HepG2 (cell line): ENCODE results near the gene PRKAR1B. TPM values are rescaled to one million over a fixed set of nuclear protein-coding genes. Genes with fewer than 3 reads are reported as not detected.
A peak's percentile ranks its signal among the peaks of the same experiment; 100 is the strongest.

Experiments
- ATF2 ChIP-seq: sonication (generic); formaldehyde crosslinking; IDR thresholded peaks from 2 replicates; pipeline ENCODE4 v1.4.0; 2020; ENCODE audit warnings: missing genetic modification reagents
- CHD4 ChIP-seq: fragments of 200-600 bp; sonication (generic); IDR thresholded peaks from 2 replicates; pipeline ENCODE4 v1.7.0; 2017; ENCODE audit warnings: mild to moderate bottlenecking, low read length, borderline replicate concordance
- FOXC1 ChIP-seq: sonication (generic); formaldehyde crosslinking; IDR thresholded peaks from 2 replicates; pipeline ENCODE4 v1.8.0; 2022; ENCODE audit warnings: mild to moderate bottlenecking, missing genetic modification reagents, borderline replicate concordance
- FOXP1 ChIP-seq, 2 experiments: fragments of 450-650 bp in 1 of 2; IDR thresholded peaks; 2 replicates each; pipeline ENCODE4 v1.6.1; 2017 to 2018; ENCODE audit warnings: antibody characterized with exemption in 1 of 2
- HNRNPUL1 ChIP-seq: fragments of 200-400 bp; formaldehyde crosslinking; IDR thresholded peaks from 2 replicates; pipeline ENCODE4 v1.6.1; 2017; ENCODE audit warnings: low read depth, mild to moderate bottlenecking, low read length, moderate library complexity
- KDM6A ChIP-seq: IDR thresholded peaks from 2 replicates; pipeline ENCODE4 v1.6.1; 2016; ENCODE audit warnings: low read depth
- MLLT10 ChIP-seq: sonication (generic); formaldehyde crosslinking; IDR thresholded peaks from 2 replicates; pipeline ENCODE4 v1.4.0; 2020; ENCODE audit warnings: missing genetic modification reagents
- NFIB ChIP-seq: sonication (generic); formaldehyde crosslinking; IDR thresholded peaks from 2 replicates; pipeline ENCODE4 v1.9.0; 2021; ENCODE audit warnings: missing genetic modification reagents, mild to moderate bottlenecking, borderline replicate concordance
- PITX1 ChIP-seq: sonication (generic); formaldehyde crosslinking; IDR thresholded peaks from 2 replicates; pipeline ENCODE4 v1.5.1; 2020; ENCODE audit warnings: mild to moderate bottlenecking, missing genetic modification reagents
- TFDP2 ChIP-seq: sonication (generic); formaldehyde crosslinking; IDR thresholded peaks from 2 replicates; pipeline ENCODE4 v1.4.0; 2020; ENCODE audit warnings: missing genetic modification reagents
- ZBTB3 ChIP-seq: sonication (generic); formaldehyde crosslinking; IDR thresholded peaks from 2 replicates; pipeline ENCODE4 v1.4.0; 2020; ENCODE audit warnings: low read depth, mild to moderate bottlenecking, moderate library complexity, missing genetic modification reagents, borderline replicate concordance
- ZBTB7A ChIP-seq: sonication (generic); formaldehyde crosslinking; IDR thresholded peaks from 2 replicates; pipeline ENCODE4 v1.8.0; 2022; ENCODE audit warnings: mild to moderate bottlenecking, missing genetic modification reagents
- ZNF138 ChIP-seq: sonication (generic); formaldehyde crosslinking; IDR thresholded peaks from 2 replicates; pipeline ENCODE4 v1.5.0; 2020; ENCODE audit warnings: mild to moderate bottlenecking, low read depth, missing genetic modification reagents
- ZNF362 ChIP-seq: sonication (generic); formaldehyde crosslinking; IDR thresholded peaks from 2 replicates; pipeline ENCODE4 v1.4.0; 2020; ENCODE audit warnings: missing genetic modification reagents, mild to moderate bottlenecking, borderline replicate concordance
- ZNF546 ChIP-seq: sonication (generic); formaldehyde crosslinking; conservative IDR thresholded peaks from 2 replicates; pipeline ENCODE4 v1.8.1; 2023; ENCODE audit warnings: mild to moderate bottlenecking, missing genetic modification reagents
- ZNF567 ChIP-seq: sonication (generic); formaldehyde crosslinking; IDR thresholded peaks from 2 replicates; pipeline ENCODE4 v1.8.1; 2023; ENCODE audit warnings: mild to moderate bottlenecking, missing genetic modification reagents, borderline replicate concordance
- ZNF577 ChIP-seq: sonication (generic); formaldehyde crosslinking; IDR thresholded peaks from 2 replicates; pipeline ENCODE4 v1.4.0; 2020; ENCODE audit warnings: mild to moderate bottlenecking, low read depth, missing genetic modification reagents, borderline replicate concordance
- ZNF609 ChIP-seq: sonication (generic); formaldehyde crosslinking; IDR thresholded peaks from 2 replicates; pipeline ENCODE4 v1.4.0; 2020; ENCODE audit warnings: mild to moderate bottlenecking, missing genetic modification reagents, borderline replicate concordance
- polyA plus RNA-seq, 8 experiments: library from polyadenylated mRNA; depleted of rRNA in 3 of 8; stranded (reverse) in 7 of 8; unstranded in 1 of 8; fragments of >200 nt; fragmentation: Illumina TruSeq in 4 of 8; extraction: Trizol in 4 of 8; gene quantifications; 2 replicates each; pipeline versions ENCODE4 v1.2.1 to v1.2.3, GENCODE V29; 2011 to 2016; ENCODE audit warnings: low read depth in 4 of 8, missing spikeins in 1 of 8, mixed read lengths in 1 of 8; ENCODE audit not compliant: insufficient read depth in 1 of 8
- total RNA-seq, 5 experiments: library from RNA; depleted of rRNA; stranded (reverse); fragments of >200 nt; fragmentation: Illumina TruSeq; extraction: Trizol; gene quantifications; 2 replicates each; pipeline ENCODE4 v1.2.3, GENCODE V29; 2016; ENCODE audit warnings: low read depth in 1 of 5
- TF ChIP-seq, protein P1 (sequence below): sonication (generic); formaldehyde crosslinking; conservative IDR thresholded peaks from 2 replicates; pipeline ENCODE4 v1.4.0; 2020; ENCODE audit warnings: missing genetic modification reagents

PRKAR1B gene
- total and polyA plus RNA-seq, 2 of the 13 experiments (the other 11 are each of a cell fraction or from before 2014, with no cell fraction given), result 7.9 to 28.2 TPM

DNA sequence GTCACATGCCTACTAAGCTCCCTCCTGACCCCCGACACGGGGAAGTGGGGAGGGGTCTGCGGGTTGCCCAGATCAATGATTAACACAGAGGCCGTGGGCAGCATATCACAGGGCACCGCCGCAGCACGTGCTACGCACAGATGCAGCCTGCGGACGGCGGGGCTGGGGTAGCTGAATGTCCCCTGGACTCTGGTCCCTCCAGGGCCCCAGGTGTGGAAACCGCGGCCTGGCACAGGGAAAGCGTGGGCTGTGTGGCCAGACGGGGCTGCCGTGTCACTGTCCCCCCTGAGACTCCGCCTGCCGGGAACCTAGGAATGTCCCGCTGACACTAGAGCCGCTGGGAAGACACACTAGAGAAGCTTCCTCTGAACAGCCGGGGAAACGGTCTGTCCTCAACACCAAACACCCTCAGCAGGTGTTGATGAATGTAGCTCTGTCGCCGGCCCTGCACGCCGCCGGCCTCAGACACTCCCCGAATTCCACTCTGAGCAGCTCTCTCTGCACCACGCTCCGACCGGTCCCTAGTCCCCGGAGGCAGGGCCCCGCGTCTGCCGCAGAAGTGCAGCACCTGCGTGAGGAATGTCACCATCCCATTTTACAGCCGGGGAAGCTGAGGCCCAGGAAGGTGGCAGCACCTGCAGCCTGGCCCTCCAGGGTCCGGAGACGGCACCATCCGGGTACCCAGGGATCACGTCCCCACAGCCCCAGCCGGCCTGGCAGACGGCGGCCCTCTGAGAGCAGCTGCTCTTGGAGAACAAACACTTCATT is 174.0 kb downstream of the PRKAR1B start (continued):
- peak; percentile 72 for TF ChIP-seq ZNF609 (CRISPR knock-in tag)
- peak; percentile 56; the same call in 1 of the 2 replicates for TF ChIP-seq ATF2 (CRISPR knock-in tag)
- no peak for TF ChIP-seq FOXP1 (IDR thresholded peaks at IDR 0.05)
- TF ChIP-seq FOXP1 (CRISPR knock-in tag; IDR thresholded peaks at IDR 0.05), result no peak
- TF ChIP-seq ZBTB3 (CRISPR knock-in tag), result no peak
- TF ChIP-seq MLLT10, result no peak
- no peak for TF ChIP-seq ZNF577 (CRISPR knock-in tag)
- no peak for TF ChIP-seq HNRNPUL1
- 0 out of 2 replicates have a peak, but pooled peaks have one; percentile 57 for TF ChIP-seq ZNF546 (CRISPR knock-in tag)
- TF ChIP-seq TFDP2 (CRISPR knock-in tag), result 0 out of 2 replicates have a peak, but pooled peaks have one; percentile 35
- 0 out of 2 replicates have a peak, but pooled peaks have one; percentile 25 for TF ChIP-seq ZNF567
- TF ChIP-seq, protein P1, sequence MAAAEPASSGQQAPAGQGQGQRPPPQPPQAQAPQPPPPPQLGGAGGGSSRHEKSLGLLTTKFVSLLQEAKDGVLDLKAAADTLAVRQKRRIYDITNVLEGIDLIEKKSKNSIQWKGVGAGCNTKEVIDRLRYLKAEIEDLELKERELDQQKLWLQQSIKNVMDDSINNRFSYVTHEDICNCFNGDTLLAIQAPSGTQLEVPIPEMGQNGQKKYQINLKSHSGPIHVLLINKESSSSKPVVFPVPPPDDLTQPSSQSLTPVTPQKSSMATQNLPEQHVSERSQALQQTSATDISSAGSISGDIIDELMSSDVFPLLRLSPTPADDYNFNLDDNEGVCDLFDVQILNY (CRISPR knock-in tag), result no peak
- peak; percentile 65; the same call in 1 of the 2 replicates for TF ChIP-seq PITX1 (CRISPR knock-in tag)
- no peak for TF ChIP-seq KDM6A (CRISPR knock-in tag)
- no peak for TF ChIP-seq ZNF362
- TF ChIP-seq FOXC1 (CRISPR knock-in tag), result 0 out of 2 replicates have a peak, but pooled peaks have one; percentile 37
- TF ChIP-seq CHD4, result peak; percentile 89
- peak; percentile 97 for TF ChIP-seq ZBTB7A
- no peak for TF ChIP-seq NFIB
- TF ChIP-seq ZNF138 (CRISPR knock-in tag), result no peak
